ENCODE data around the gene CSF3. TPM values are rescaled to one million over a fixed set of nuclear protein-coding genes. Genes with fewer than 3 reads are reported as not detected.

Gene CSF3
- total RNA-seq, 1 experiment from 2014 or later: not detected

DNA sequence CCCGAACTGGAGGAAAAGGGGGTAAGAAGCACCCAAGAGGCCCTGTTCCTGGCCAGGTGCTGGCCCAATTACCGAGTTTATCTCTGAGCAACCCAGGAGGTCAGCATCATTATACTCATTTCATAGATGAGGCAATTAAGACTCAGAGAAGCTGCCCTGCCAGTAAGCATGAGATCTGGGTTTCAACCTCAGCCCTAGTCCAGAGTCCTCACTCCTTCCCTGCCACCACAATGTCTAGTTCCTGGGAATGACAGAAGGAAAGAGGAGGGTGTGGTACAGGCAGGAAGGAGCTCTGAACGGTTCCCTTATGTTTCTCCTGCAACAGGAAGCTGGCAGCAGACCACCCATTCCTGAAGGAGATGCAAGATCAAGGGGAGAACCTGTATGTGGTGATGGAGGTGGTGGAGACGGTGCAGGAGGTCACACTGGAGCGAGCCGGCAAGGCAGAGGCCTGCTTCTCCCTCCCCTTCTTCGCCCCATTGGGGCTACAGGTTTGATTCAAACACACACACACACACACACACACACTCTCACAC lies 45.0 kb upstream of the CSF3 start:
- Histone ChIP-seq H3K14ac (ENCODE audit: insufficient read depth, low read length) (no peak overlapping the region), H3K56ac (ENCODE audit: insufficient read length, low read depth, low read length) (no peak overlapping the region), H2AFZ (ENCODE audit: low read length) (no peak overlapping the region), H2BK5ac (ENCODE audit: insufficient read length, low read length) (no peak overlapping the region), H3K4me1 (ENCODE audit: insufficient read depth, low read length) (no peaks in the 10 kb centered on the region), H3K79me2 (ENCODE audit: insufficient read depth, low read length) (no peaks in the 10 kb centered on the region), H3K18ac (ENCODE audit: insufficient read length, low read depth, low read length) (no peak overlapping the region), H3K4ac (ENCODE audit: low read depth, low read length) (no peak overlapping the region), H3K79me1 (ENCODE audit: insufficient read depth, low read depth, low read length, poor library complexity, severe bottlenecking) (no peaks in the 10 kb centered on the region), H3K9me3 (ENCODE audit: control insufficient read depth, low read depth, low read length) (no peaks in the 10 kb centered on the region), H2BK120ac (ENCODE audit: low read depth, low read length, poor library complexity, severe bottlenecking) (no peak overlapping the region), H4K91ac (ENCODE audit: insufficient read length, low read depth, low read length) (no peak overlapping the region), H3K27me3 (ENCODE audit: insufficient read depth, low read length) (no peaks in the 10 kb centered on the region; the same call in 1 of the 2 replicates), H2AK5ac (ENCODE audit: insufficient read length, low read length) (no peak overlapping the region), H4K5ac (ENCODE audit: insufficient read length, low read depth, low read length) (no peak overlapping the region), H3K9ac (ENCODE audit: extremely low read depth, insufficient read length, low read length) (no peak overlapping the region), H2BK20ac (ENCODE audit: low read depth, low read length, poor library complexity, severe bottlenecking) (no peak overlapping the region), H3K4me2 (ENCODE audit: insufficient read depth, insufficient read length, low read length) (no peak overlapping the region), H3K23ac (ENCODE audit: insufficient read length, low read depth, low read length) (no peak overlapping the region), H3K27ac (ENCODE audit: insufficient read length, low read depth, low read length) (no peak overlapping the region), H3K23me2 (ENCODE audit: insufficient read length, low read depth, low read length, poor library complexity, severe bottlenecking) (no peaks in the 10 kb centered on the region), H4K20me1 (ENCODE audit: control insufficient read depth, insufficient read depth, insufficient read length) (no peaks in the 10 kb centered on the region), H2BK12ac (ENCODE audit: insufficient read length, low read depth, low read length) (no peak overlapping the region), H3T11ph (ENCODE audit: low read length) (no peak overlapping the region), H4K8ac (replicated peaks; ENCODE audit: insufficient read length, low read depth, low read length) (no peak overlapping the region), H2BK15ac (ENCODE audit: low read depth, low read length) (no peak overlapping the region)
- Mint-ChIP-seq H3K4me3 (no peak overlapping the region), H3K27ac (no peak overlapping the region), H3K9me3 (no peaks in the 10 kb centered on the region; a peak in 1 of 5 replicates), H3K4me1 (0 out of 4 replicates have a peak, but pooled peaks cover 0 to 3% of the 10 kb centered on the region in 2 experiments), H3K36me3 (ENCODE audit: insufficient read depth in 1 of 3, low read depth in 3 of 3) (no peaks in the 10 kb centered on the region), H3K27me3 (ENCODE audit: low read depth) (peaks cover 47% of the 10 kb centered on the region)
- WGBS (ENCODE audit: extremely low coverage, insufficient read length, low lambda C conversion rate): no CpG with 5 or more reads among the region's 7 CpGs
- DNase-seq: no peak
- TF ChIP-seq, protein P1, sequence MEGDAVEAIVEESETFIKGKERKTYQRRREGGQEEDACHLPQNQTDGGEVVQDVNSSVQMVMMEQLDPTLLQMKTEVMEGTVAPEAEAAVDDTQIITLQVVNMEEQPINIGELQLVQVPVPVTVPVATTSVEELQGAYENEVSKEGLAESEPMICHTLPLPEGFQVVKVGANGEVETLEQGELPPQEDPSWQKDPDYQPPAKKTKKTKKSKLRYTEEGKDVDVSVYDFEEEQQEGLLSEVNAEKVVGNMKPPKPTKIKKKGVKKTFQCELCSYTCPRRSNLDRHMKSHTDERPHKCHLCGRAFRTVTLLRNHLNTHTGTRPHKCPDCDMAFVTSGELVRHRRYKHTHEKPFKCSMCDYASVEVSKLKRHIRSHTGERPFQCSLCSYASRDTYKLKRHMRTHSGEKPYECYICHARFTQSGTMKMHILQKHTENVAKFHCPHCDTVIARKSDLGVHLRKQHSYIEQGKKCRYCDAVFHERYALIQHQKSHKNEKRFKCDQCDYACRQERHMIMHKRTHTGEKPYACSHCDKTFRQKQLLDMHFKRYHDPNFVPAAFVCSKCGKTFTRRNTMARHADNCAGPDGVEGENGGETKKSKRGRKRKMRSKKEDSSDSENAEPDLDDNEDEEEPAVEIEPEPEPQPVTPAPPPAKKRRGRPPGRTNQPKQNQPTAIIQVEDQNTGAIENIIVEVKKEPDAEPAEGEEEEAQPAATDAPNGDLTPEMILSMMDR (conservative IDR thresholded peaks at IDR 0.05): no peak

All from H9 (cell line).